NCI-H2196 treated with DMSO at 0.1 percent for 48 hours (cell line): ENCODE data around the gene RGS4.
"Not testable (repeated sequence)": the region's sequence is repeated elsewhere in the genome, so short reads cannot be mapped to it uniquely, and the experiment has no call there.

Source experiments
- DNase-seq: peaks from one replicate; lab custom pipeline; 2025; ENCODE audit not compliant: unreplicated experiment; lab: John Stamatoyannopoulos, UW

The RGS4 gene

DNA sequence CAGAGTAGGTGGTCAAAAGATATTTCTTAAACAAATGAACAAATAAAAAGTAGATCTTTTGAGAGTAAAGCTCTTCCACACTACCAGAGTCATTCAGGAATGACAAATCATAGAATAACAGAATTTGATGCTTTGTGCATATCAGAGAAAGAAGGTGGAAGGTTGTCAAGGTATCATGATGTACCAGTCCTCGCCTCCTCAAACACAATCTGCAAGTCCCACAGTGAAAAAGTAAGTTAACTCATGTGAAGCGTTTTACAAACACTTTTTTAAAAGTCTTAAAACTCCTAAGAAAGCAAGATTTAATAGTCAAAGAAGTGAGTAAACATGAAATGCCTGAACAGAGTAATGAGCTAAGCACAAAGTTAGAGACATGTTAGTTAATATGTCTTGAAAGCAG lies 2.5 kb upstream of the RGS4 start:
- DNase-seq: no peak

GRCh38 chr1:163068716-163069115 lies 445 bp upstream of the RGS4 start:
- DNase-seq: no peak

DNA sequence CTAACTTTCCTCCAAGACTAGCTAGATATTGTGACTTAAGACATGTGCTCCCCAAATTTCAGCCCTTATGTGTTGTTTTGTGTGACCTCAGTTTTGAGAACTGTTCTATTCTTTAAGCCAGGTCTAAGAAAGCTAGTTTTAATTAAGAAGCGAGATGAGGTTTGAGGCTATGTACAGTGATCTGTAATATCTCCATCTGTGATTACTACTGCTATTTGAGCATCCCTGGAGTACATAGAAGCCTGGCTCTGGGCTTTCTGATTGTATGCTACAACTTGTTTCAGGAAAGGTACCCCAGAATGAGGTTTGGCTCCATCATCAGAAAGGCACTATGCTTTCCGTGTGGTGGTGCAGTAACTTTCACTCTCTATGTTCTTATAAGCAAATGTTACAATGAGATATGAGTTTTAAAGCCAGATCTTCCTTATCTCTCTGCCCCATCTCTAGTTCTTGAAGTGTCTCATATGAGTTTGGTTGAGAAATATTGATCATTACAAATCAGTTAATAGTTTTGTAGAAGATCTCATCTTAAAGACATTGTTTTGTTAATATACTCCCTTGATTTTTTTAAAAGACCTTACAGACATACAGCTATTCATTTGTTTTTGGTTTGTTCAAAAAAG lies 605 bp downstream of the RGS4 start:
- DNase-seq: no peak

- DNase-seq: peak; percentile 54
Measured at GRCh38 chr1:163071405-163072255, 2.5 kb downstream of the RGS4 start.

GRCh38 chr1:163072658-163073057 lies 3.5 kb downstream of the RGS4 start:
- DNase-seq: no peak

DNA sequence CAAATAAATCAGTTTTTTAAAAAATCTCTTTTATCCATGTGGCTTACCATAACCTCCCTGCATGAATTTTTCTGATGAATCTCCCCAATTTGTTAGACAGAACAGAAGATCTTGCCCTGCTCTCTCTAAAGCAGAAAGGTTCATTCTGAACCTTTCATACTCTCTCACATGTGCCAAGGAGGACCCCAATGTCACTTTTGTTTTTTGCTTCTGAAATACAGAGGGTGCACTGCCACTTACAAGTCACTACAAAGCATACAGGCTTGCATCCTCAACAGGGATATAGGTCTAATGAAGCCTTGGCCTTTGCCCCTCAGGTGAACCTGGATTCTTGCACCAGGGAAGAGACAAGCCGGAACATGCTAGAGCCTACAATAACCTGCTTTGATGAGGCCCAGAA lies 4.8 kb downstream of the RGS4 start:
- no peak for DNase-seq

DNA sequence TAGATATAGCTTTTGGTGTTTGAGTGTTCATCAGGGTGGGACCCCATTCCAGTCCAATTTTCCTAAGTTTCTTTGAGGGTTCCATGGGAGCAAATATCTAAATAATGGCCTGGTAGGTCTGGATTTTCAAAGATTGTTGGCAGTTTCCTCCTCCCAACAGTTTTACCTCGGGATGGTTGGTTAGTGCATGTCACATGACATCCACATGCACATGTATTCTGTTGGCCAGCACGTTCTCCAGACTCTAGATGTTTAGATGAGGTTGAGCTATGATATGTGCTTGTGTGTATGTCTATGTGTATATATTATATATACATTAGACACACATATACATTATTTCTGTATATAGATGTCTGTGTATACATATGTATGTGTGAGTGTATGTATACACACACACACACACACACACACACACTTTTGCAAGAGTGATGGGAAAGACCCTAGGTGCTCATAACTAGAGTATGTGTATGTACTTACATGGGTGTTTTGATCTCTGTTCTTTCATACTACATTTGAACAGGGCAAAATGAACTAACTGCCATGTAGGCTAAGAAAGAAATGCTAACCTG lies 5.6 kb downstream of the RGS4 start:
- DNase-seq: no peak

DNA sequence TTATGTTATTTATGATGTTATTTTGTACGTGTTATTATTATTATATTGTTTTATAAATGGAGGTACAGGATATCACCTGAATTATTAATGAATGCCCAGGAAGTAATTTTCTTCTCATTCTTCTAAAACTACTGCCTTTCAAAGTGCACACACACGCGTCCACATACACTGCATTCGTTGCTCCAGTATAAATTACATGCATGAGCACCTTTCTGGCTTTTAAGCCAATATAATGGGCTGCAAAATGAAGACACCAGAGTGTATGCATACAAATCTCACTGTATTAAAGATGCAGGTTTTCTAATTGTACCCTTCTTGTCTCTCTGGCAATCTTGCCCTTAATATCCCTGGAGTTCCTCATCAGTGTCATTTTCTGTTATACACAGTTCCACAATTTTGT lies 6.9 kb downstream of the RGS4 start:
- no peak for DNase-seq

DNA sequence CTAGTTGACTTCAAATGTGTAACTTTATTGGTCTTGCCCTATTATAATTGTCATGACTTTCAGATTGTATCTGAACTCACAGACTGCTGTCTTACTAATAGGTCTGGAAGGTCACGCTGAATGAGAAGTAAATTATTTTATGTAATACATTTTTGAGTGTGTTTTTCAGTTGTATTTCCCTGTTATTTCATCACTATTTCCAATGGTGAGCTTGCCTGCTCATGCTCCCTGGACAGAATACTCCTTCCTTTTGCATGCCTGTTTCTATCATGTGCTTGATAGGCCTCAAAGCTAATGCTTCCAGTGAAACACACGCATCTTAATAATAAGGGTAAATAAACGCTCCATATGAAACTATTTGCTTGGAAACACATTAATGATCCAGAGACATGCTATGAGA lies 7.3 kb downstream of the RGS4 start:
- DNase-seq: no peak

- no peak for DNase-seq
Measured at GRCh38 chr1:163076981-163077761, 8.0 kb downstream of the RGS4 start.

DNA sequence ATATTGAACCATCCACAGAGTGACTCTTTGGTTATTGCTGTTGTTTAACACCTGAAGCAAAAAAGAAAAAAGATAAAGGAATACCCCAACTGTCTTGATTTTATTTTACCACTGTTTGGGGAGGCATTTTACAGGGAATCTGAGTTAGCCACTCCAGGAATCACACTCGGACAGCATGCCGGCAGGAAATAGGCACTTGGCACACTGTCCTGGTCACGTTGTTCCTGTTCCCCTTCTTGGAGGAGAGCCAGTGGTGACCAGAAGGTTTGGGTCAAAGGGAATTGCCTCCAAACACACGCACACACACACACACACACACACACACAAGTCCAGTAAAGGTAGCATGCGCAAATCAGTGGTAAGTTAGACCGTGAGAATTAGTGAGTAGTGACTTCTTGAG lies 13.8 kb downstream of the RGS4 start:
- DNase-seq: no peak

DNA sequence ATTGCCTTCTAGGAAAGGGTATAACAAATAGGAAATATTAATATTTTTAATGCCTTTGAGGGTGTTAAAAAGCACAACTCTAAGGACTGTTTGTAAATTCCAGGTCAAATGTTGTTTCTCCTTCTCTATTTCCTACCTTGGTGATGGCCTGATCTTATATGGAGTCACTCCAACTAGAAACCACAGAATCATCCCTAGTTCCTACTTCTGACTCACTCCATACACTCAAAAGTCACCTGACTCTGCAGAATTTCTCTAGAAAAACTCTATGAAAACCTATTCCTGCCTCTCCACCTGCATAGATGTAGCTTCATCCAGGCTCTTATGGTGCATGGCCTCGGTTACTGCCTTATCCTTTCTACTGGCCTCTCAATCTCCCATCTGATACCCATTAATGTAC lies 14.5 kb downstream of the RGS4 start:
- no peak for DNase-seq

GRCh38 chr1:163084330-163084729 lies 15.2 kb downstream of the RGS4 start:
- DNase-seq: no peak

DNA sequence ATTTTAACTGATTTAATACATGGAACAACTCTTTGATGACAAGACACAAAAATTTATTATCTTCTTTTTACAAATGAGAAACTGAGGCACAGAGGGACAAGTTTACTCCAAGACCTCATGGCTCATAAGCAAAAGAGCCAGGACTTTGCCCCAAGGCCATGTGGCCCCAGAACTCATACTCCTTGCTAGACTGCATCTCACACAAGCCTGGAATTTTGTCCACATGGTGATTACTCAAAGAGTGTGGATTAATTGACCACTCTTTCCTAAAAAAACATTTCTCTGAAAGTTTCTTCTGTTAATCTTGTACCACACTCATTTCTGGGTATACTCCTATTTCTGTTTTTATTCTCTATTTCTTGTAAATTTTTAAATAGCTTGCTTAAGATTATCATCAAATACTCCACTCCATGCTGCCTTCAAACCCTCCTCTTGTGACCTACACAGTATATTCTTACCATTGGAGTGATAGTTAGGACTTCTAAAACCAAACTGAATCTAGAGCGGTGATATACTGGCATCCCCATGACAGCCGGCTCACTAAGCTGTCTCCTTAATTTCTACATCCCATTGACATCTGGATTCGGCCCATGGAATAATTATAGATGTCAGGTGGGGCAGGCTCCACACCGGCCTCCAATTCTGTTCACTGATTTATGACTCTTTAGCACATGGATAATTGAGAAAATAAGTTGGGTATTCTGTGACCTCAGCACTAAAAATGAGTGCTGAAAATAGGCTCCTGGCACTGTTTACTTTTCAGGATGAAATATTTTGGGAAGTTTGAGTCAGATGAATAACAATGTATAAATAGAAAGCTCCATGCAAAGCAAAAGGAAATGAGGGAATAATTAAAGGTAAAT lies 16.1 kb downstream of the RGS4 start:
- no peak for DNase-seq

DNA sequence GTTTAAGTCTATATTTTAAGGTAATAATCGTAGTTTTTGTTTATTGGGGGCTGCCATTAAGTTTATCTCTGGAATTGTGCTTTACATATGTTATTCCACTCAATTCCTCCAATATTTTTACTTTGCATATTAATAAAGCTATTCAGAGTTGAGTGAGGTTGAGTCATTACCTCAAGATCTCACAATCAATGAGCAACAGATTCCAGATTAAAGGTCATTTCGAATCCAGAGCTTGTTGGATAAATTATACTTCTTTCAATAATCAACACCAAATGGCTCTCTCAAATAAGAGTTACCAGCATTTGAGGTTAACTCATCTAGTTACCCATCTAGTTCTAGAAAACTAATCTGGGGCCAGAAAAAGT lies 16.7 kb downstream of the RGS4 start:
- DNase-seq: no peak

DNA sequence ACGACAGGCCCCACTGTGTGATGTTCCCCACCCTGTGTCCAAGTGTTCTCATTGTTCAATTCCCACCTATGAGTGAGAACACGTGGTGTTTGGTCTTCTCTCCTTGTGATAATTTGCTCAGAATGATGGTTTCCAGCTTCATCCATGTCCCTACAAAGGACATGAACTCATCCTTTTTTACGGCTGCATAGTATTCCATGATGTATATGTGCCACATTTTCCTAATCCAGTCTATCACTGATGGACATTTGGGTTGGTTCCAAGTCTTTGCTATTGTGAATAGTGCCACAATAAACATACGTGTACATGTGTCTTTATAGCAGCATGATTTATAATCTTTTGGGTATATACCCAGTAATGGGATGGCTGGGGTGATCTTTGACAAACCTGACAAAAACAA lies 20.0 kb downstream of the RGS4 start:
- DNase-seq: not testable (repeated sequence)

GRCh38 chr1:163090321-163090945 lies 21.3 kb downstream of the RGS4 start:
- no peak for DNase-seq

DNA sequence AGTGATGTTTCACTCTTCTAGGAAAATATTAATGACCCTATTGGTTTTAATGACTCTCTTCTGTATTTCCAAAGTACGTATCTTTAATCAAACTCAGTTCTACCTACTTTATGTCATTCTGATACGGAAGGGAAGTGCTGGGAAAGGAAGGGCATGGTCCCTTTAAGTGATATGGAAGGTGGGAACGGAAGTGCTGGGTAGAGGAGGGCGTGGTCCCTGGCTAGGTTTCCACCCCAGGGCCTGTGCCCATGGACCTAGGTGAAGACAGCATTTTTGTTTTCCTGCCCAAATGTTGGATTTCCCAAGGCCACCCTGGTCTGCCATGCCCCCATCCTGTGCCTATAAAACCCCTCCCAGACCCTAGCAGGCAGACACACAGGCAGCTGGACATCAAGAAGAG lies 24.0 kb downstream of the RGS4 start:
- no peak for DNase-seq

- DNase-seq: no peak
Measured at GRCh38 chr1:163093579-163093978, 24.4 kb downstream of the RGS4 start.

GRCh38 chr1:163094182-163094581 lies 25.0 kb downstream of the RGS4 start:
- no peak for DNase-seq
